HCT116 (cell line): Measurements from ENCODE around the gene TSKU. TPM values are rescaled to one million over a fixed set of nuclear protein-coding genes. Genes with fewer than 3 reads are reported as not detected.

Source experiments
- ATAC-seq: fragments of 200-7000 bp; cut with Tn5 transposase; 2 replicates; pipeline ENCODE4 v1.9.1; 2020; ENCODE audit warnings: mild to moderate bottlenecking, moderate library complexity
- BruUV-seq: library from RNA; stranded (reverse); fragments of 400-500 nt; replicated peaks from 2 replicates; lab custom pipeline; 2021; lab: Mats Ljungman, UMichigan
- CTCF ChIA-PET: fragments of 300-600 bp; sonication (Branson Sonifier 250); formaldehyde crosslinking; loops from one replicate; lab custom pipeline; 2021; ENCODE audit warnings: antibody characterized with exemption; lab: Charles Lee
- POLR2A ChIA-PET: fragments of 300-600, 350-600 bp; sonication (Branson Sonifier 250); formaldehyde crosslinking; loops from one replicate; lab custom pipeline; 2021; ENCODE audit warnings: antibody characterized with exemption; lab: Charles Lee
- RAD21 ChIA-PET, 2 experiments: fragments of 300-600 bp; sonication (Branson Sonifier 250); formaldehyde crosslinking; loops; one replicate each; lab custom pipeline; 2023; ENCODE audit warnings: low total read pairs in 2 of 2; ENCODE audit not compliant: uncharacterized antibody in 2 of 2, unreplicated experiment in 2 of 2, low non-redundant PET in 1 of 2; lab: Charles Lee
- DNase-seq: peaks from one replicate; pipeline ENCODE4 v3.0.0-alpha.2; 2010; ENCODE audit warnings: low read depth, low spot score
- H2AFZ ChIP-seq: fragments of 200-600 bp; shearing (Covaris generic), sonication (generic); 2 replicates; pipeline ENCODE4 v1.6.1; 2017; ENCODE audit warnings: low read depth, mixed run types, mixed read lengths, antibody characterized with exemption, low read length; ENCODE audit not compliant: poor library complexity, severe bottlenecking
- H3K27ac ChIP-seq: 2 replicates; pipeline ENCODE4 v1.5.1; 2012; ENCODE audit warnings: low read depth, low read length
- H3K27me3 ChIP-seq: fragments of 200-600 bp; sonication (generic); 2 replicates; pipeline ENCODE4 v1.6.1; 2016; ENCODE audit warnings: mixed run types, low read length, mixed read lengths; ENCODE audit not compliant: insufficient read depth
- H3K36me3 ChIP-seq, 2 experiments: fragments of 200-500 bp in 1 of 2; fragments of 200-600 bp in 1 of 2; sonication (Bioruptor generic) in 1 of 2; sonication (generic) in 1 of 2; 2 replicates each; pipeline versions ENCODE4 v1.5.1 to v1.6.1; 2014 to 2016; ENCODE audit warnings: low read length in 2 of 2, inconsistent platforms in 1 of 2, mixed read lengths in 1 of 2, mixed run types in 1 of 2; ENCODE audit not compliant: insufficient read depth in 2 of 2, control insufficient read depth in 1 of 2
- H3K4me1 ChIP-seq, 2 experiments: fragments of 200-600 bp in 1 of 2; sonication (generic) in 1 of 2; 2 replicates each; pipeline versions ENCODE4 v1.5.1 to v1.6.1; 2012 to 2017; ENCODE audit warnings: low read length in 2 of 2, inconsistent platforms in 1 of 2, mild to moderate bottlenecking in 1 of 2, mixed read lengths in 1 of 2, mixed run types in 1 of 2, moderate library complexity in 1 of 2; ENCODE audit not compliant: insufficient read depth in 2 of 2, control insufficient read depth in 1 of 2
- H3K4me2 ChIP-seq: fragments of 200-600 bp; sonication (generic); 2 replicates; pipeline ENCODE4 v1.6.1; 2017; ENCODE audit warnings: mixed run types, low read length, mixed read lengths
- H3K4me3 ChIP-seq, 2 experiments: fragments of 200-600 bp in 1 of 2; sonication (generic) in 1 of 2; replicated peaks in 1 of 2; 2 replicates each; pipeline ENCODE4 v1.5.1; 2011 to 2016; ENCODE audit warnings: low read length in 2 of 2, control low read depth in 1 of 2, low read depth in 1 of 2, mild to moderate bottlenecking in 1 of 2, mixed read lengths in 1 of 2, mixed run types in 1 of 2
- H3K79me2 ChIP-seq: fragments of 200-600 bp; sonication (generic); 2 replicates; pipeline ENCODE4 v1.6.1; 2017; ENCODE audit warnings: mild to moderate bottlenecking, mixed run types, low read length, moderate library complexity, mixed read lengths; ENCODE audit not compliant: insufficient read depth
- H3K9ac ChIP-seq: fragments of 200-600 bp; sonication (generic); 2 replicates; pipeline ENCODE4 v1.6.1; 2016; ENCODE audit warnings: low read length, mixed read lengths
- H3K9me2 ChIP-seq: fragments of 200-600 bp; sonication (generic), shearing (Covaris generic); 2 replicates; pipeline ENCODE4 v1.6.1; 2017; ENCODE audit warnings: mixed run types, mild to moderate bottlenecking, moderate library complexity; ENCODE audit not compliant: insufficient read depth
- H3K9me3 ChIP-seq, 2 experiments: fragments of 200-500 bp in 1 of 2; fragments of 200-600 bp in 1 of 2; sonication (Bioruptor generic) in 1 of 2; sonication (generic) in 1 of 2; 2 replicates each; pipeline ENCODE4 v1.6.1; 2014 to 2017; ENCODE audit warnings: low read length in 2 of 2, mixed read lengths in 2 of 2, inconsistent platforms in 1 of 2, low read depth in 1 of 2, mild to moderate bottlenecking in 1 of 2, mixed run types in 1 of 2, moderate library complexity in 1 of 2; ENCODE audit not compliant: control insufficient read depth in 1 of 2, insufficient read depth in 1 of 2
- H4K20me1 ChIP-seq: fragments of 200-600 bp; sonication (generic), shearing (Covaris generic); 2 replicates; pipeline ENCODE4 v1.6.1; 2017; ENCODE audit warnings: mixed run types, mild to moderate bottlenecking, moderate library complexity; ENCODE audit not compliant: insufficient read depth
- CBX3 ChIP-seq: IDR thresholded peaks from 2 replicates; pipeline ENCODE4 v1.6.1; 2012; ENCODE audit warnings: low read depth
- CEBPB ChIP-seq: IDR thresholded peaks from 2 replicates; pipeline ENCODE4 v1.6.1; 2012; ENCODE audit warnings: low read depth
- CTCF ChIP-seq, 3 experiments: fragments of 200-600 bp in 1 of 3; sonication (generic) in 1 of 3; IDR thresholded peaks in 2 of 3; conservative IDR thresholded peaks in 1 of 3; 2 replicates each; pipeline ENCODE4 v1.5.1; 2012 to 2017; ENCODE audit warnings: low read depth in 2 of 3, low read length in 2 of 3, antibody characterized with exemption in 1 of 3, borderline replicate concordance in 1 of 3, control low read depth in 1 of 3, mild to moderate bottlenecking in 1 of 3, mixed read lengths in 1 of 3, mixed run types in 1 of 3, moderate library complexity in 1 of 3; ENCODE audit not compliant: insufficient read depth in 1 of 3
- EGR1 ChIP-seq: IDR thresholded peaks from 2 replicates; pipeline ENCODE4 v1.6.1; 2012; ENCODE audit warnings: low read depth
- ELF1 ChIP-seq: IDR thresholded peaks from 2 replicates; pipeline ENCODE4 v1.6.1; 2012; ENCODE audit warnings: low read depth, borderline replicate concordance
- EZH2 ChIP-seq: fragments of 200-600 bp; sonication (generic); IDR thresholded peaks from 2 replicates; pipeline ENCODE4 v1.6.1; 2017; ENCODE audit warnings: antibody characterized with exemption, mixed run types
- EZH2phosphoT487 ChIP-seq: fragments of 200-600 bp; IDR thresholded peaks from 2 replicates; pipeline ENCODE4 v1.6.1; 2018; ENCODE audit warnings: antibody characterized with exemption, borderline replicate concordance
- FOSL1 ChIP-seq: IDR thresholded peaks from 2 replicates; pipeline ENCODE4 v1.6.1; 2012; ENCODE audit warnings: low read depth
- JUND ChIP-seq: IDR thresholded peaks from 2 replicates; pipeline ENCODE4 v1.6.1; 2012
- MAX ChIP-seq: IDR thresholded peaks from 2 replicates; pipeline ENCODE4 v1.6.1; 2012
- POLR2AphosphoS5 ChIP-seq: IDR thresholded peaks from 2 replicates; pipeline ENCODE4 v1.6.1; 2011; ENCODE audit warnings: mild to moderate bottlenecking, low read depth, low read length, moderate library complexity
- REST ChIP-seq: IDR thresholded peaks from 2 replicates; pipeline ENCODE4 v1.6.1; 2012; ENCODE audit warnings: low read depth
- SIN3A ChIP-seq: IDR thresholded peaks from 2 replicates; pipeline ENCODE4 v1.6.1; 2012; ENCODE audit warnings: low read depth
- SP1 ChIP-seq: IDR thresholded peaks from 2 replicates; pipeline ENCODE4 v1.6.1; 2012; ENCODE audit warnings: low read depth
- SRF ChIP-seq: IDR thresholded peaks from 2 replicates; pipeline ENCODE4 v1.6.1; 2012; ENCODE audit warnings: low read depth
- YY1 ChIP-seq: IDR thresholded peaks from 2 replicates; pipeline ENCODE4 v1.6.1; 2011; ENCODE audit warnings: low read length, low read depth, moderate library complexity, mild to moderate bottlenecking; ENCODE audit not compliant: insufficient replicate concordance; ENCODE audit errors: extremely low read depth
- ZNF274 ChIP-seq: fragments of 200-500 bp; sonication (Bioruptor generic); IDR thresholded peaks from 2 replicates; pipeline ENCODE4 v1.6.1; 2014; ENCODE audit warnings: mild to moderate bottlenecking, low read depth, low read length, inconsistent platforms
- intact Hi-C: fragments of 100-400 bp; cut with micrococcal nuclease; formaldehyde crosslinking; loops from 2 replicates; pipeline ENCODE4 v1.10.0; 2022
- total RNA-seq: library from RNA; stranded (reverse); gene quantifications from one replicate; pipeline ENCODE4 v1.2.1, GENCODE V29; 2021; ENCODE audit not compliant: unreplicated experiment

The TSKU gene
- total RNA-seq, 1 experiment from 2014 or later = 21.9 TPM

- TF ChIP-seq REST (no peak), JUND (no peak), CBX3 (no peak)
- TF ChIP-seq, all 23 proteins: peak for 0
Measured at GRCh38 chr11:76738618-76739240, 44.4 kb upstream of the TSKU start (continued).

GRCh38 chr11:76739798-76740197, 43.4 kb upstream of the TSKU start:
- Histone ChIP-seq H3K27ac (no peak overlapping the region), H3K4me1 (no peaks in the 10 kb centered on the region), H3K79me2 (no peaks in the 10 kb centered on the region), H3K9me3 (no peaks in the 10 kb centered on the region), H3K4me3 (no peak overlapping the region), H3K36me3 (no peaks in the 10 kb centered on the region), H3K4me2 (no peak overlapping the region), H3K9me2 (no peaks in the 10 kb centered on the region), H3K27me3 (no peaks in the 10 kb centered on the region), H2AFZ (no peak overlapping the region), H4K20me1 (no peaks in the 10 kb centered on the region), H3K9ac (no peak overlapping the region)
- ChIA-PET RAD21 (no interaction called here), CTCF (no interaction called here), POLR2A (no interaction called here)
- intact Hi-C loops = no loop called here
- BruUV-seq = no TSS peak
- DNase-seq = no peak
- ATAC-seq = no peak
- TF ChIP-seq SP1 (no peak), SIN3A (no peak), EZH2 (no peak), ZNF274 (no peak), POLR2AphosphoS5 (no peak), MAX (no peak), YY1 (no peak), FOSL1 (no peak), SRF (no peak), CTCF (IDR thresholded peaks at IDR 0.05 in 2 of 3, conservative IDR thresholded peaks at IDR 0.05 in 1 of 3; ENCODE audit: borderline replicate concordance in 1 of 3, insufficient read depth in 1 of 3, low read depth in 2 of 3, low read length in 2 of 3) (no peak), EZH2phosphoT487 (no peak), EGR1 (no peak), REST (no peak), JUND (no peak), CEBPB (no peak), ELF1 (no peak)
